ENCODE results near the gene PKNOX2.

The PKNOX2 gene

GRCh38 chr11:125364121-125364826, 199.7 kb downstream of the PKNOX2 start:
- DNase-seq (ENCODE audit: low spot score), result no peak

- no peak for DNase-seq (ENCODE audit: low spot score)
Observed at GRCh38 chr11:125365196-125365931, 200.8 kb downstream of the PKNOX2 start.

GRCh38 chr11:125367710-125368109, 203.2 kb downstream of the PKNOX2 start:
- no peak for DNase-seq (ENCODE audit: low spot score)

- DNase-seq (ENCODE audit: low spot score), result no peak
Observed at GRCh38 chr11:125368757-125369156, 204.2 kb downstream of the PKNOX2 start.

GRCh38 chr11:125369808-125370207, 205.3 kb downstream of the PKNOX2 start:
- no peak for DNase-seq (ENCODE audit: low spot score)

GRCh38 chr11:125370561-125371389, 206.2 kb downstream of the PKNOX2 start:
- DNase-seq (ENCODE audit: low spot score), result no peak

- no peak for DNase-seq (ENCODE audit: low spot score)
Observed at GRCh38 chr11:125371431-125371935, 206.9 kb downstream of the PKNOX2 start.

- DNase-seq (ENCODE audit: low spot score), result no peak
Observed at GRCh38 chr11:125372088-125372487, 207.5 kb downstream of the PKNOX2 start.

- no peak for DNase-seq (ENCODE audit: low spot score)
Observed at GRCh38 chr11:125372911-125373310, 208.4 kb downstream of the PKNOX2 start.

GRCh38 chr11:125373426-125374391, 209.2 kb downstream of the PKNOX2 start:
- no peak for DNase-seq (ENCODE audit: low spot score)

GRCh38 chr11:125374398-125374797, 209.8 kb downstream of the PKNOX2 start:
- DNase-seq (ENCODE audit: low spot score), result no peak

- DNase-seq (ENCODE audit: low spot score), result no peak
Observed at GRCh38 chr11:125375146-125375545, 210.6 kb downstream of the PKNOX2 start.

GRCh38 chr11:125376117-125376516, 211.6 kb downstream of the PKNOX2 start:
- no peak for DNase-seq (ENCODE audit: low spot score)

GRCh38 chr11:125376856-125377255, 212.3 kb downstream of the PKNOX2 start:
- DNase-seq (ENCODE audit: low spot score), result no peak

GRCh38 chr11:125378083-125378482, 213.5 kb downstream of the PKNOX2 start:
- no peak for DNase-seq (ENCODE audit: low spot score)

- DNase-seq (ENCODE audit: low spot score), result no peak
Observed at GRCh38 chr11:125378571-125378970, 214.0 kb downstream of the PKNOX2 start.

GRCh38 chr11:125379565-125379964, 215.0 kb downstream of the PKNOX2 start:
- no peak for DNase-seq (ENCODE audit: low spot score)

- no peak for DNase-seq (ENCODE audit: low spot score)
Observed at GRCh38 chr11:125379981-125380380, 215.4 kb downstream of the PKNOX2 start.

GRCh38 chr11:125380756-125381445, 216.3 kb downstream of the PKNOX2 start:
- DNase-seq (ENCODE audit: low spot score), result no peak

- no peak for DNase-seq (ENCODE audit: low spot score)
Observed at GRCh38 chr11:125381499-125382044, 217.0 kb downstream of the PKNOX2 start.

Measured in GM03348 (cell line).